HPDE6-E6E7 (cell line): Measurements from ENCODE around the gene RBM34.
"Not testable (repeated sequence)": the region's sequence is repeated elsewhere in the genome, so short reads cannot be mapped to it uniquely, and the experiment has no call there.

Source experiments
- DNase-seq: peaks from one replicate; pipeline ENCODE4 v3.0.0; 2011; ENCODE audit warnings: missing footprints; ENCODE audit errors: extremely low spot score

RBM34 gene

GRCh38 chr1:235160957-235161684, at the start of gene RBM34:
Gene RBM34, minus strand, starts transcription at chr1:235161250. Its CDS starts 24 bp downstream, at chr1:235161226.
- peak; percentile 87 for DNase-seq

GRCh38 chr1:235207209-235207565, 46.1 kb upstream of the RBM34 start:
- no peak for DNase-seq

GRCh38 chr1:235206533-235207208, 45.6 kb upstream of the RBM34 start:
- no peak for DNase-seq

GRCh38 chr1:235205687-235206086, 44.6 kb upstream of the RBM34 start:
- no peak for DNase-seq

GRCh38 chr1:235203428-235203827, 42.4 kb upstream of the RBM34 start:
- no peak for DNase-seq

GRCh38 chr1:235202447-235202846, 41.4 kb upstream of the RBM34 start:
- DNase-seq = not testable (repeated sequence)

GRCh38 chr1:235199441-235199840, 38.4 kb upstream of the RBM34 start:
- DNase-seq = no peak

- no peak for DNase-seq
Measured at GRCh38 chr1:235190431-235190830, 29.4 kb upstream of the RBM34 start.

GRCh38 chr1:235187316-235187715, 26.3 kb upstream of the RBM34 start:
- DNase-seq = no peak

- DNase-seq = no peak
Measured at GRCh38 chr1:235181561-235182245, 20.7 kb upstream of the RBM34 start.

GRCh38 chr1:235180916-235181460, 19.9 kb upstream of the RBM34 start:
- no peak for DNase-seq

- no peak for DNase-seq
Measured at GRCh38 chr1:235176486-235176885, 15.4 kb upstream of the RBM34 start.

- no peak for DNase-seq
Measured at GRCh38 chr1:235169986-235170385, 8.9 kb upstream of the RBM34 start.

- DNase-seq = no peak
Measured at GRCh38 chr1:235168375-235168774, 7.3 kb upstream of the RBM34 start.

GRCh38 chr1:235161685-235162327, 756 bp upstream of the RBM34 start:
- no peak for DNase-seq

- no peak for DNase-seq
Measured at GRCh38 chr1:235160383-235160956, 580 bp downstream of the RBM34 start.

GRCh38 chr1:235159930-235160329, 1.1 kb downstream of the RBM34 start:
- DNase-seq = not testable (repeated sequence)

- not testable (repeated sequence) for DNase-seq
Measured at GRCh38 chr1:235159284-235159683, 1.8 kb downstream of the RBM34 start.

- DNase-seq = no peak
Measured at GRCh38 chr1:235158680-235159079, 2.4 kb downstream of the RBM34 start.

GRCh38 chr1:235157150-235157549, 3.9 kb downstream of the RBM34 start:
- no peak for DNase-seq

GRCh38 chr1:235156740-235157139, 4.3 kb downstream of the RBM34 start:
- no peak for DNase-seq

GRCh38 chr1:235156265-235156664, 4.8 kb downstream of the RBM34 start:
- no peak for DNase-seq
